ENCODE data around the gene FSCN2.
A peak's percentile ranks its signal among the peaks of the same experiment; 100 is the strongest.

FSCN2 gene

GRCh38 chr17:81552244-81553017 lies 24.3 kb downstream of the FSCN2 start, which contains the start of gene FAAP100:
Gene FAAP100 (minus strand): TSS chr17:81552353. CDS start chr17:81552330, 23 bp downstream.
- in situ Hi-C loops (cut with HindIII; ENCODE audit: low pct_ligation_motif_present, low sequenced_read_pairs) = no loop called here
- Histone ChIP-seq H3K27me3 (replicated peaks) (no peaks in the 10 kb centered on the region), H3K36me3 (replicated peaks) (peaks cover 29% of the 10 kb centered on the region), H3K4me3 (ENCODE audit: low read depth, low read length) (peak within 1 kb of the TSS; percentile 88), H3K27ac (peak within 1 kb of the TSS; percentile 51)
- peak; percentile 48 for DNase-seq
- TF ChIP-seq, protein P1, sequence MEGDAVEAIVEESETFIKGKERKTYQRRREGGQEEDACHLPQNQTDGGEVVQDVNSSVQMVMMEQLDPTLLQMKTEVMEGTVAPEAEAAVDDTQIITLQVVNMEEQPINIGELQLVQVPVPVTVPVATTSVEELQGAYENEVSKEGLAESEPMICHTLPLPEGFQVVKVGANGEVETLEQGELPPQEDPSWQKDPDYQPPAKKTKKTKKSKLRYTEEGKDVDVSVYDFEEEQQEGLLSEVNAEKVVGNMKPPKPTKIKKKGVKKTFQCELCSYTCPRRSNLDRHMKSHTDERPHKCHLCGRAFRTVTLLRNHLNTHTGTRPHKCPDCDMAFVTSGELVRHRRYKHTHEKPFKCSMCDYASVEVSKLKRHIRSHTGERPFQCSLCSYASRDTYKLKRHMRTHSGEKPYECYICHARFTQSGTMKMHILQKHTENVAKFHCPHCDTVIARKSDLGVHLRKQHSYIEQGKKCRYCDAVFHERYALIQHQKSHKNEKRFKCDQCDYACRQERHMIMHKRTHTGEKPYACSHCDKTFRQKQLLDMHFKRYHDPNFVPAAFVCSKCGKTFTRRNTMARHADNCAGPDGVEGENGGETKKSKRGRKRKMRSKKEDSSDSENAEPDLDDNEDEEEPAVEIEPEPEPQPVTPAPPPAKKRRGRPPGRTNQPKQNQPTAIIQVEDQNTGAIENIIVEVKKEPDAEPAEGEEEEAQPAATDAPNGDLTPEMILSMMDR (IDR thresholded peaks at IDR 0.05; ENCODE audit: low read depth, low read length, missing control alignments) = no peak

- peak; percentile 58 for DNase-seq
- TF ChIP-seq, protein P1 (IDR thresholded peaks at IDR 0.05; ENCODE audit: low read depth, low read length, missing control alignments) = no peak
- Histone ChIP-seq H3K36me3 (replicated peaks) (peaks cover 29% of the 10 kb centered on the region), H3K27ac (peak overlapping the region; percentile 51), H3K27me3 (replicated peaks) (no peaks in the 10 kb centered on the region), H3K4me3 (ENCODE audit: low read depth, low read length) (peak overlapping the region; percentile 88)
- in situ Hi-C loops (cut with HindIII; ENCODE audit: low pct_ligation_motif_present, low sequenced_read_pairs) = no loop called here
Measured at GRCh38 chr17:81553018-81553615, 24.9 kb downstream of the FSCN2 start.

DNA sequence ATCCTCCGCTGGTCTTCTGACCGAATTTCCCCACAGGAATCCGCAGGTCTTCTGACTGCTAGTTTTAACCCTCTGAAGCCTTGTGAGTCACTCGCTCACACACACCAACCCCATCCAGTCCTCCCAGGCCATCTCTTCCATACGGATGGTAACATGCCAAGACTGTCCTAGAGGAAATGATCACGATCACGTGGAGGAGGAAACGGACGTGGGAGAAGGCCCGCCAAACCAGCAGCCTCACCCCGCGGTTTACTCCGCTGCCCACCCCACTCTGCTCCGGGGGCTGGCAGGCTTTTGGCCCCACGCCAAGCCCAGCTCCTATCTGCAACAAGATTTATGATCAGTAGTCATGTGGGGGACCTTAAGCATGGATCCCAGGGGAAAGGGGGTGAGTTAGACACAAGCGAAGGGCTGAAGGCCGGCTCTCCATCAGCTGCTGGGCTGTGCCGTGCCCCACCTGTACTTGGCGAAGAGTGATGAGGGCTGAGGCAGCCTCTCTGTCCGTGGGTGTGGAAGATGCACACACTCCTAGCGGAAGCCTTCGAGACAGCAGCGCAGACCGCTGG lies 25.5 kb downstream of the FSCN2 start:
- Histone ChIP-seq H3K36me3 (replicated peaks) (peaks cover 34% of the 10 kb centered on the region), H3K4me3 (ENCODE audit: low read depth, low read length) (peak overlapping the region; percentile 88), H3K27me3 (replicated peaks) (no peaks in the 10 kb centered on the region), H3K27ac (peak overlapping the region; percentile 51)
- in situ Hi-C loops (cut with HindIII; ENCODE audit: low pct_ligation_motif_present, low sequenced_read_pairs) = no loop called here
- TF ChIP-seq, protein P1 (IDR thresholded peaks at IDR 0.05; ENCODE audit: low read depth, low read length, missing control alignments) = no peak
- DNase-seq = peak; percentile 88

GRCh38 chr17:81556175-81556691 lies 28.1 kb downstream of the FSCN2 start:
- Histone ChIP-seq H3K36me3 (replicated peaks) (peaks cover 46% of the 10 kb centered on the region), H3K4me3 (ENCODE audit: low read depth, low read length) (no peak overlapping the region), H3K27me3 (replicated peaks) (no peaks in the 10 kb centered on the region), H3K27ac (no peak overlapping the region)
- TF ChIP-seq, protein P1 (IDR thresholded peaks at IDR 0.05; ENCODE audit: low read depth, low read length, missing control alignments) = no peak
- in situ Hi-C loops (cut with HindIII; ENCODE audit: low pct_ligation_motif_present, low sequenced_read_pairs) = no loop called here
- peak; percentile 35 for DNase-seq

DNA sequence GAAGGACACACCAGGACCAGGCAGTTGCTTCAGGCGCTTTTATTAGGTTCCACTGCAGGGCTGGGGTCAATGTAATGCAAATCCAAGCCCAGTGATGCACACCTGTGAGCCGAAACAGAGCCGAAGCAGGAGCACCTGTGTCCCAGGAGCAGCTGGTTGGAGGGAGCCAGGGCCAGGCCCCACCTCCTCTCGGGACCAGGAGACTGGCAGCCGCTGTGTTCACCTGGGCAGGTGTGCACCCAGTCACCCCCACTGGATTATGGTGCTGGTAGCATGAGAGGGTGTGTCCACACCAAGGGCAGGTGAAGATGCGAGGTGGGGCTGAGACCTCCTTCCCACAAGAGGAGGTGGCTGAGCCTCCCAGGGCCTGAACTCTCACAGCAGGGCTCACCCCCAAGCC lies 28.7 kb downstream of the FSCN2 start:
- no peaks in the 10 kb centered on the region for H3K27me3 ChIP-seq (replicated peaks)
- H3K36me3 ChIP-seq (replicated peaks) = peaks cover 47% of the 10 kb centered on the region
- in situ Hi-C loops (cut with HindIII; ENCODE audit: low pct_ligation_motif_present, low sequenced_read_pairs) = no loop called here
- DNase-seq = no peak
- H3K4me3 ChIP-seq (ENCODE audit: low read depth, low read length) = no peak overlapping the region
- TF ChIP-seq, protein P1 (IDR thresholded peaks at IDR 0.05; ENCODE audit: low read depth, low read length, missing control alignments) = no peak
- H3K27ac ChIP-seq = no peak overlapping the region
